HCT116 (cell line): ENCODE data around the gene PRKCH. TPM values are rescaled to one million over a fixed set of nuclear protein-coding genes. Genes with fewer than 3 reads are reported as not detected.

Source experiments
- ATAC-seq: fragments of 200-7000 bp; cut with Tn5 transposase; 2 replicates; pipeline ENCODE4 v1.9.1; 2020; ENCODE audit warnings: mild to moderate bottlenecking, moderate library complexity
- BruUV-seq: library from RNA; stranded (reverse); fragments of 400-500 nt; replicated peaks from 2 replicates; lab custom pipeline; 2021; lab: Mats Ljungman, UMichigan
- CTCF ChIA-PET: fragments of 300-600 bp; sonication (Branson Sonifier 250); formaldehyde crosslinking; loops from one replicate; lab custom pipeline; 2021; ENCODE audit warnings: antibody characterized with exemption; lab: Charles Lee
- POLR2A ChIA-PET: fragments of 300-600, 350-600 bp; sonication (Branson Sonifier 250); formaldehyde crosslinking; loops from one replicate; lab custom pipeline; 2021; ENCODE audit warnings: antibody characterized with exemption; lab: Charles Lee
- RAD21 ChIA-PET, 2 experiments: fragments of 300-600 bp; sonication (Branson Sonifier 250); formaldehyde crosslinking; loops; one replicate each; lab custom pipeline; 2023; ENCODE audit warnings: low total read pairs in 2 of 2; ENCODE audit not compliant: uncharacterized antibody in 2 of 2, unreplicated experiment in 2 of 2, low non-redundant PET in 1 of 2; lab: Charles Lee
- DNase-seq: peaks from one replicate; pipeline ENCODE4 v3.0.0-alpha.2; 2010; ENCODE audit warnings: low read depth, low spot score
- H2AFZ ChIP-seq: fragments of 200-600 bp; shearing (Covaris generic), sonication (generic); 2 replicates; pipeline ENCODE4 v1.6.1; 2017; ENCODE audit warnings: low read depth, mixed run types, mixed read lengths, antibody characterized with exemption, low read length; ENCODE audit not compliant: poor library complexity, severe bottlenecking
- H3K27ac ChIP-seq: 2 replicates; pipeline ENCODE4 v1.5.1; 2012; ENCODE audit warnings: low read depth, low read length
- H3K27me3 ChIP-seq: fragments of 200-600 bp; sonication (generic); 2 replicates; pipeline ENCODE4 v1.6.1; 2016; ENCODE audit warnings: mixed run types, low read length, mixed read lengths; ENCODE audit not compliant: insufficient read depth
- H3K36me3 ChIP-seq, 2 experiments: fragments of 200-500 bp in 1 of 2; fragments of 200-600 bp in 1 of 2; sonication (Bioruptor generic) in 1 of 2; sonication (generic) in 1 of 2; 2 replicates each; pipeline versions ENCODE4 v1.5.1 to v1.6.1; 2014 to 2016; ENCODE audit warnings: low read length in 2 of 2, inconsistent platforms in 1 of 2, mixed read lengths in 1 of 2, mixed run types in 1 of 2; ENCODE audit not compliant: insufficient read depth in 2 of 2, control insufficient read depth in 1 of 2
- H3K4me1 ChIP-seq, 2 experiments: fragments of 200-600 bp in 1 of 2; sonication (generic) in 1 of 2; 2 replicates each; pipeline versions ENCODE4 v1.5.1 to v1.6.1; 2012 to 2017; ENCODE audit warnings: low read length in 2 of 2, inconsistent platforms in 1 of 2, mild to moderate bottlenecking in 1 of 2, mixed read lengths in 1 of 2, mixed run types in 1 of 2, moderate library complexity in 1 of 2; ENCODE audit not compliant: insufficient read depth in 2 of 2, control insufficient read depth in 1 of 2
- H3K4me2 ChIP-seq: fragments of 200-600 bp; sonication (generic); 2 replicates; pipeline ENCODE4 v1.6.1; 2017; ENCODE audit warnings: mixed run types, low read length, mixed read lengths
- H3K4me3 ChIP-seq, 2 experiments: fragments of 200-600 bp in 1 of 2; sonication (generic) in 1 of 2; replicated peaks in 1 of 2; 2 replicates each; pipeline ENCODE4 v1.5.1; 2011 to 2016; ENCODE audit warnings: low read length in 2 of 2, control low read depth in 1 of 2, low read depth in 1 of 2, mild to moderate bottlenecking in 1 of 2, mixed read lengths in 1 of 2, mixed run types in 1 of 2
- H3K79me2 ChIP-seq: fragments of 200-600 bp; sonication (generic); 2 replicates; pipeline ENCODE4 v1.6.1; 2017; ENCODE audit warnings: mild to moderate bottlenecking, mixed run types, low read length, moderate library complexity, mixed read lengths; ENCODE audit not compliant: insufficient read depth
- H3K9ac ChIP-seq: fragments of 200-600 bp; sonication (generic); 2 replicates; pipeline ENCODE4 v1.6.1; 2016; ENCODE audit warnings: low read length, mixed read lengths
- H3K9me2 ChIP-seq: fragments of 200-600 bp; sonication (generic), shearing (Covaris generic); 2 replicates; pipeline ENCODE4 v1.6.1; 2017; ENCODE audit warnings: mixed run types, mild to moderate bottlenecking, moderate library complexity; ENCODE audit not compliant: insufficient read depth
- H3K9me3 ChIP-seq, 2 experiments: fragments of 200-500 bp in 1 of 2; fragments of 200-600 bp in 1 of 2; sonication (Bioruptor generic) in 1 of 2; sonication (generic) in 1 of 2; 2 replicates each; pipeline ENCODE4 v1.6.1; 2014 to 2017; ENCODE audit warnings: low read length in 2 of 2, mixed read lengths in 2 of 2, inconsistent platforms in 1 of 2, low read depth in 1 of 2, mild to moderate bottlenecking in 1 of 2, mixed run types in 1 of 2, moderate library complexity in 1 of 2; ENCODE audit not compliant: control insufficient read depth in 1 of 2, insufficient read depth in 1 of 2
- H4K20me1 ChIP-seq: fragments of 200-600 bp; sonication (generic), shearing (Covaris generic); 2 replicates; pipeline ENCODE4 v1.6.1; 2017; ENCODE audit warnings: mixed run types, mild to moderate bottlenecking, moderate library complexity; ENCODE audit not compliant: insufficient read depth
- CBX3 ChIP-seq: IDR thresholded peaks from 2 replicates; pipeline ENCODE4 v1.6.1; 2012; ENCODE audit warnings: low read depth
- CEBPB ChIP-seq: IDR thresholded peaks from 2 replicates; pipeline ENCODE4 v1.6.1; 2012; ENCODE audit warnings: low read depth
- EGR1 ChIP-seq: IDR thresholded peaks from 2 replicates; pipeline ENCODE4 v1.6.1; 2012; ENCODE audit warnings: low read depth
- ELF1 ChIP-seq: IDR thresholded peaks from 2 replicates; pipeline ENCODE4 v1.6.1; 2012; ENCODE audit warnings: low read depth, borderline replicate concordance
- EZH2 ChIP-seq: fragments of 200-600 bp; sonication (generic); IDR thresholded peaks from 2 replicates; pipeline ENCODE4 v1.6.1; 2017; ENCODE audit warnings: antibody characterized with exemption, mixed run types
- EZH2phosphoT487 ChIP-seq: fragments of 200-600 bp; IDR thresholded peaks from 2 replicates; pipeline ENCODE4 v1.6.1; 2018; ENCODE audit warnings: antibody characterized with exemption, borderline replicate concordance
- FOSL1 ChIP-seq: IDR thresholded peaks from 2 replicates; pipeline ENCODE4 v1.6.1; 2012; ENCODE audit warnings: low read depth
- MAX ChIP-seq: IDR thresholded peaks from 2 replicates; pipeline ENCODE4 v1.6.1; 2012
- POLR2A ChIP-seq: IDR thresholded peaks from 2 replicates; pipeline ENCODE4 v1.7.0; 2011; ENCODE audit warnings: borderline replicate concordance; ENCODE audit not compliant: insufficient read depth, insufficient read length; ENCODE audit errors: extremely low read depth
- RAD21 ChIP-seq: IDR thresholded peaks from 2 replicates; pipeline ENCODE4 v1.6.1; 2012; ENCODE audit warnings: low read depth, mild to moderate bottlenecking
- SIN3A ChIP-seq: IDR thresholded peaks from 2 replicates; pipeline ENCODE4 v1.6.1; 2012; ENCODE audit warnings: low read depth
- SP1 ChIP-seq: IDR thresholded peaks from 2 replicates; pipeline ENCODE4 v1.6.1; 2012; ENCODE audit warnings: low read depth
- SRF ChIP-seq: IDR thresholded peaks from 2 replicates; pipeline ENCODE4 v1.6.1; 2012; ENCODE audit warnings: low read depth
- TCF7L2 ChIP-seq: IDR thresholded peaks from 2 replicates; pipeline ENCODE4 v1.7.0; 2011; ENCODE audit warnings: borderline replicate concordance, inconsistent platforms; ENCODE audit not compliant: insufficient read depth, insufficient read length; ENCODE audit errors: extremely low read depth
- ZBTB33 ChIP-seq: IDR thresholded peaks from 2 replicates; pipeline ENCODE4 v1.6.1; 2011; ENCODE audit warnings: mild to moderate bottlenecking, low read length, moderate library complexity; ENCODE audit not compliant: insufficient replicate concordance; ENCODE audit errors: extremely low read depth
- ZFX ChIP-seq: fragments of 450-650 bp; IDR thresholded peaks from 2 replicates; pipeline ENCODE4 v1.6.1; 2017
- intact Hi-C: fragments of 100-400 bp; cut with micrococcal nuclease; formaldehyde crosslinking; loops from 2 replicates; pipeline ENCODE4 v1.10.0; 2022
- total RNA-seq: library from RNA; stranded (reverse); gene quantifications from one replicate; pipeline ENCODE4 v1.2.1, GENCODE V29; 2021; ENCODE audit not compliant: unreplicated experiment
- TF ChIP-seq, protein P1 (sequence below), 3 experiments: fragments of 200-600 bp in 1 of 3; sonication (generic) in 1 of 3; IDR thresholded peaks in 2 of 3; conservative IDR thresholded peaks in 1 of 3; 2 replicates each; pipeline ENCODE4 v1.5.1; 2012 to 2017; ENCODE audit warnings: low read depth in 2 of 3, low read length in 2 of 3, antibody characterized with exemption in 1 of 3, borderline replicate concordance in 1 of 3, control low read depth in 1 of 3, mild to moderate bottlenecking in 1 of 3, mixed read lengths in 1 of 3, mixed run types in 1 of 3, moderate library complexity in 1 of 3; ENCODE audit not compliant: insufficient read depth in 1 of 3

The PRKCH gene
- total RNA-seq, 1 experiment from 2014 or later = 16.6 TPM

- Histone ChIP-seq H4K20me1 (no peaks in the 10 kb centered on the region), H3K27ac (no peak overlapping the region), H3K4me3 (no peak overlapping the region), H2AFZ (no peak overlapping the region), H3K27me3 (no peaks in the 10 kb centered on the region), H3K9ac (no peak overlapping the region), H3K9me2 (no peaks in the 10 kb centered on the region), H3K36me3 (no peaks in the 10 kb centered on the region), H3K4me1 (peaks cover 16 to 20% of the 10 kb centered on the region in 2 experiments), H3K9me3 (no peaks in the 10 kb centered on the region), H3K4me2 (no peak overlapping the region), H3K79me2 (no peaks in the 10 kb centered on the region)
- no peak for DNase-seq
- POLR2A ChIA-PET = no interaction called here
- intact Hi-C loops = no loop called here
- RAD21 ChIA-PET = no interaction called here
- ATAC-seq = no peak
- BruUV-seq = no TSS peak
- CTCF ChIA-PET = no interaction called here
- no peak for TF ChIP-seq ZFX
- TF ChIP-seq SRF = no peak
- TF ChIP-seq EZH2phosphoT487 = no peak
- TF ChIP-seq EGR1 = no peak
- no peak for TF ChIP-seq RAD21
- no peak for TF ChIP-seq EZH2
- TF ChIP-seq CEBPB = no peak
- no peak for TF ChIP-seq MAX
- TF ChIP-seq ELF1 = no peak
- no peak for TF ChIP-seq POLR2A
- no peak for TF ChIP-seq TCF7L2
Observed at GRCh38 chr14:61489512-61489911, 168.1 kb downstream of the PRKCH start.

DNA sequence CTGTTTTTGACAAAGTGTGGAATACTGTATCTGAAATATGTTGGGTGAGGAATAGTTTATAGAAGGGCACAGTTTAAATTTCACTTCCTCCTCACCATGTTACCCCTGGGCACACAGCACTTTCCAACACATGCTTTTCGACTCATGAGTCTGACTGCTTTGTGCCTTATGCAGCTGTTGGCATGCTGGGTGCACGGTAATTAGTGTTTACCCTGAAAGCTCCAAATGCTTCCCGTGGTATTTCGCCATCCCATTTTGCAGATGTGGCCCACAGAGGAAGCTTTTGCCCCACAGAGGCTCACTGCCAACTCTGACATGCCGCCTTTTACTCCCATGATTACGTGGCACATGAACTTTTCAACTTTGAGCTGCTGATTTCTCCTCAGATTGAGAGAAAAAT is 168.6 kb downstream of the PRKCH start:
- CTCF ChIA-PET = no interaction called here
- Histone ChIP-seq H3K4me1 (peaks cover 16 to 20% of the 10 kb centered on the region in 2 experiments), H3K79me2 (no peaks in the 10 kb centered on the region), H4K20me1 (no peaks in the 10 kb centered on the region), H3K27me3 (no peaks in the 10 kb centered on the region), H3K4me2 (no peak overlapping the region), H3K36me3 (no peaks in the 10 kb centered on the region), H3K9me2 (no peaks in the 10 kb centered on the region), H3K27ac (no peak overlapping the region), H3K9me3 (no peaks in the 10 kb centered on the region), H3K9ac (no peak overlapping the region), H2AFZ (no peak overlapping the region), H3K4me3 (no peak overlapping the region)
- POLR2A ChIA-PET = no interaction called here
- DNase-seq (no peak), ATAC-seq (no peak)
- RAD21 ChIA-PET = no interaction called here
- no TSS peak for BruUV-seq
- intact Hi-C loops = no loop called here
- TF ChIP-seq, protein P1, sequence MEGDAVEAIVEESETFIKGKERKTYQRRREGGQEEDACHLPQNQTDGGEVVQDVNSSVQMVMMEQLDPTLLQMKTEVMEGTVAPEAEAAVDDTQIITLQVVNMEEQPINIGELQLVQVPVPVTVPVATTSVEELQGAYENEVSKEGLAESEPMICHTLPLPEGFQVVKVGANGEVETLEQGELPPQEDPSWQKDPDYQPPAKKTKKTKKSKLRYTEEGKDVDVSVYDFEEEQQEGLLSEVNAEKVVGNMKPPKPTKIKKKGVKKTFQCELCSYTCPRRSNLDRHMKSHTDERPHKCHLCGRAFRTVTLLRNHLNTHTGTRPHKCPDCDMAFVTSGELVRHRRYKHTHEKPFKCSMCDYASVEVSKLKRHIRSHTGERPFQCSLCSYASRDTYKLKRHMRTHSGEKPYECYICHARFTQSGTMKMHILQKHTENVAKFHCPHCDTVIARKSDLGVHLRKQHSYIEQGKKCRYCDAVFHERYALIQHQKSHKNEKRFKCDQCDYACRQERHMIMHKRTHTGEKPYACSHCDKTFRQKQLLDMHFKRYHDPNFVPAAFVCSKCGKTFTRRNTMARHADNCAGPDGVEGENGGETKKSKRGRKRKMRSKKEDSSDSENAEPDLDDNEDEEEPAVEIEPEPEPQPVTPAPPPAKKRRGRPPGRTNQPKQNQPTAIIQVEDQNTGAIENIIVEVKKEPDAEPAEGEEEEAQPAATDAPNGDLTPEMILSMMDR (IDR thresholded peaks at IDR 0.05 in 2 of 3, conservative IDR thresholded peaks at IDR 0.05 in 1 of 3; ENCODE audit: borderline replicate concordance in 1 of 3, insufficient read depth in 1 of 3, low read depth in 2 of 3, low read length in 2 of 3) = no peak
- TF ChIP-seq EGR1 = no peak
- no peak for TF ChIP-seq CBX3
- TF ChIP-seq CEBPB = no peak
- no peak for TF ChIP-seq ELF1
- TF ChIP-seq FOSL1 = no peak
- TF ChIP-seq SRF = no peak
- no peak for TF ChIP-seq RAD21
- TF ChIP-seq TCF7L2 = no peak
- no peak for TF ChIP-seq ZBTB33
- no peak for TF ChIP-seq SP1
- TF ChIP-seq SIN3A = no peak
- TF ChIP-seq POLR2A = no peak
- no peak for TF ChIP-seq ZFX
- no peak for TF ChIP-seq MAX
